ENCODE measurements around the gene NAALADL2.

The NAALADL2 gene

DNA sequence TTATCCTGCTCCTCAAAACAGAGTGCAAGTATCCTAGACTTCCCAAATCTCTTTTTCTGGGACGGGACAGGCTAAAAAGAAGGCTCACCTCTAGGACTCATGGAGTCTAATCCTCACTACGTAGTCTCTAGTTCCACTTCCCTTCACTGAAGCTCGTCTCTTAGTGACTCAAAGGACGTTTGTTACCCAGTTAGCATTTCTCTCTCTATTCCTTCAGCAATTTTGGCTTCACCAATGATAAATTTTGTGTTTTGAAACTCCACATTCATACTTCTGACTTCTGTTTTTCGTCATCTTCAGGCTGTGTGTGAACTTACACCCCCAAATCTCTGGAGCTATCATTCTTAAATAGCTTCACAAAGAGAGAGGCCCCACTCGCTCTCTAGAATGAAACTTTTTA is 627.1 kb downstream of the NAALADL2 start:
- Histone ChIP-seq H3K36me3 (no peaks in the 10 kb centered on the region), H3K4me1 (no peaks in the 10 kb centered on the region), H3K27ac (no peak overlapping the region), H3K27me3 (no peaks in the 10 kb centered on the region), H3K4me3 (no peak overlapping the region), H3K9me3 (no peaks in the 10 kb centered on the region)
- intact Hi-C loops (cut with DNase I; ENCODE audit: low total_unique reads): no loop called here
- no peak for DNase-seq
- no peak for TF ChIP-seq CTCF (IDR thresholded peaks at IDR 0.05)

DNA sequence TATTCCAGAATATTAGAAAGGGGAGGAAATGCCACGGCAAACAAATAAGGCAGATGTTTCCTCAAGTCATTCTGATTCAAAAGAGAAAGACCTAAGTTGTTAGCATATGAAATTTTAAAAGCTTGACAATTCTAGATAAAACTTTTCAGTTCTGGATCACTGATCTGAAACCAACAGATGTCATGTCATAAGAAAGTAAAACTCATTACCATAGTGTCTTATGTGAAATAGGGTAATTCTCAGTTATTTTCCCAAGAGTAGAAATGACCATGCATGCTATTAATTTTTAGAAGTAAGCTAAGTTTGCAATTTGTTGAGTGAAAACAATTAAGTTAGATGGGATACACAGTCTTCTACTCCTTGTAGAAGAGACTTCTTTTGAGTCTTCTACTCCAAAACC is 630.3 kb downstream of the NAALADL2 start:
- H3K27ac ChIP-seq: no peak overlapping the region
- no peak for TF ChIP-seq CTCF (IDR thresholded peaks at IDR 0.05)
- H3K27me3 ChIP-seq: no peaks in the 10 kb centered on the region
- no peak for DNase-seq
- intact Hi-C loops (cut with DNase I; ENCODE audit: low total_unique reads): no loop called here
- no peaks in the 10 kb centered on the region for H3K4me1 ChIP-seq
- no peaks in the 10 kb centered on the region for H3K36me3 ChIP-seq
- H3K9me3 ChIP-seq: no peaks in the 10 kb centered on the region
- H3K4me3 ChIP-seq: no peak overlapping the region

GRCh38 chr3:175493301-175493700 is 634.2 kb downstream of the NAALADL2 start:
- H3K27me3 ChIP-seq: no peaks in the 10 kb centered on the region
- H3K4me3 ChIP-seq: no peak overlapping the region
- intact Hi-C loops (cut with DNase I; ENCODE audit: low total_unique reads): no loop called here
- H3K9me3 ChIP-seq: no peaks in the 10 kb centered on the region
- H3K4me1 ChIP-seq: no peaks in the 10 kb centered on the region
- H3K27ac ChIP-seq: no peak overlapping the region
- no peak for TF ChIP-seq CTCF (IDR thresholded peaks at IDR 0.05)
- H3K36me3 ChIP-seq: no peaks in the 10 kb centered on the region
- no peak for DNase-seq

DNA sequence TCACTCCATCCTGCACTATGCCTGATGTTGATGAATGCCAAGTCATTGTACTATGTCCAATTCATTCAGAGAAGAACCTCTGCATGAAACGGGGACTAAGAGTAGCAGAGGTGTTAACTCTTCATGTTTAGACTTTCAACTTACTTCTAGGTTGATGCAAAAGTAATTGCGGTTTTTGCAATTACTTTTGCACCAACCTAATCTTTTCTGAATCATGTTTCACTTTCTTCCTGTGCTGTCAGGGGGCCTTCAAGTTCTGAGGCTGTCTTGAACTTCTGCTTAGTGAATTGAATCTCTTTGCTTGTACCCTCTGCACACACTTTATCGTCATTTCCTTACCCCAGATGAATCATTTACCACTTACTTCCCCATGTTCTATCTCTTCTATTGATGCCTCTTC is 636.2 kb downstream of the NAALADL2 start:
- DNase-seq: no peak
- H3K27ac ChIP-seq: no peak overlapping the region
- no peaks in the 10 kb centered on the region for H3K36me3 ChIP-seq
- H3K9me3 ChIP-seq: no peaks in the 10 kb centered on the region
- intact Hi-C loops (cut with DNase I; ENCODE audit: low total_unique reads): no loop called here
- TF ChIP-seq CTCF (IDR thresholded peaks at IDR 0.05): no peak
- no peaks in the 10 kb centered on the region for H3K27me3 ChIP-seq
- H3K4me3 ChIP-seq: no peak overlapping the region
- no peaks in the 10 kb centered on the region for H3K4me1 ChIP-seq

- Histone ChIP-seq H3K4me3 (no peak overlapping the region), H3K4me1 (no peaks in the 10 kb centered on the region), H3K36me3 (no peaks in the 10 kb centered on the region), H3K27ac (no peak overlapping the region), H3K9me3 (no peaks in the 10 kb centered on the region), H3K27me3 (no peaks in the 10 kb centered on the region)
- no peak for DNase-seq
- no peak for TF ChIP-seq CTCF (IDR thresholded peaks at IDR 0.05)
- intact Hi-C loops (cut with DNase I; ENCODE audit: low total_unique reads): no loop called here
Measured at GRCh38 chr3:175502155-175502554, 643.0 kb downstream of the NAALADL2 start.

GRCh38 chr3:175511219-175511785 is 652.2 kb downstream of the NAALADL2 start:
- H3K27ac ChIP-seq: no peak overlapping the region
- DNase-seq: no peak
- no peaks in the 10 kb centered on the region for H3K9me3 ChIP-seq
- intact Hi-C loops (cut with DNase I; ENCODE audit: low total_unique reads): no loop called here
- TF ChIP-seq CTCF (IDR thresholded peaks at IDR 0.05): no peak
- no peak overlapping the region for H3K4me3 ChIP-seq
- H3K4me1 ChIP-seq: no peaks in the 10 kb centered on the region
- no peaks in the 10 kb centered on the region for H3K36me3 ChIP-seq
- H3K27me3 ChIP-seq: no peaks in the 10 kb centered on the region

All from tibial artery (tissue), 4 donors.